GDM1 (cell line): Measurements from ENCODE around the gene RBFOX2.

Experiments used
- DNase-seq: peaks from one replicate; lab custom pipeline; 2025; lab: John Stamatoyannopoulos, UW

RBFOX2 gene

GRCh38 chr22:35930933-35931332 lies 97.7 kb downstream of the RBFOX2 start:
- peak; percentile 31 for DNase-seq

DNA sequence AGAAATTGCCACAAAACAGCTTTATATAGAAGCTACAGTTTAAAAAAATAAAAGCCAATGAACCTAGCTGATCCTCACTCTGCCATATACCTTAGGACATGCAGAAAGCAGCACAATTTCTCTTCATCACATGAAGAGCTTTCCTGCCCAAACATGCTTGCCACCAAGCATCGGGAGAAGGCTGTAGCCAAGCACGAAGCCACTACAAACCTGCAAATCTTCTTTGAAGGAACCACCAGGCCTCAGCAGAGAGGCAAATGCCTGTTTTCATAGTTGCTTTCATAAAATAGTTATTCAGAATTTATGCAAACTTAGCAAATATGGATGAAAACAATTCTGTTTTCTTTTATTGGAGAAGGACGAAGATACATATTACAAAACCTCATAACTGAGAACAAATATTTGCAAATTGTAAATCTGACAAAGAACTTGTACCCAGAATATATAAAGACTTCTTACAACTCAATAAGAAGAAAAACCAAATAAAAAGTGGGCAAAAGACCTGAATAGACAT lies 100.3 kb downstream of the RBFOX2 start:
- no peak for DNase-seq

- DNase-seq, result no peak
Observed at GRCh38 chr22:35923026-35923425, 105.6 kb downstream of the RBFOX2 start.

- peak; percentile 57 for DNase-seq
Observed at GRCh38 chr22:35921777-35922176, 106.8 kb downstream of the RBFOX2 start.

- DNase-seq, result no peak
Observed at GRCh38 chr22:35921044-35921443, 107.6 kb downstream of the RBFOX2 start.

GRCh38 chr22:35919002-35919542 lies 109.6 kb downstream of the RBFOX2 start:
- DNase-seq, result no peak

- no peak for DNase-seq
Observed at GRCh38 chr22:35918456-35918855, 110.2 kb downstream of the RBFOX2 start.

DNA sequence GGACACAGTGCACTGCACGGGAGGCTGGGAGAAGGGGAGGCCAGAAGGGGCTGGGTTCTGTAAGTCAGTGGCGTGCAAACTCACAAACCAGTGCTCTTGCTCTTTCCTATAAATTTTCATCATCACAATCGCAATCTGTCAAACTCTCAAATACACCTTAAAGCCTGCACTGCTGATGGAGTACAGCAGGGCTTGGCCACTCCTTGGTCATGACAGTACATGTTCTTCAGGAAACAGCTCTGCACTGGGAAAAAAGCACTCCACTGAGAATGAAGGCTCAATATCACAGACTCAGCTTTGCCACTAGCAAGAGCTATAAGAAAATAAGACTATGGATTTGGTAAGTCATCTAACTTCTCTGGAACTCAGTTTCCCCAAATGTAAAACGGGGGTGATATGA lies 111.0 kb downstream of the RBFOX2 start:
- no peak for DNase-seq

GRCh38 chr22:35915477-35916013 lies 113.1 kb downstream of the RBFOX2 start:
- no peak for DNase-seq

GRCh38 chr22:35914665-35915476 lies 113.8 kb downstream of the RBFOX2 start:
- DNase-seq, result no peak

DNA sequence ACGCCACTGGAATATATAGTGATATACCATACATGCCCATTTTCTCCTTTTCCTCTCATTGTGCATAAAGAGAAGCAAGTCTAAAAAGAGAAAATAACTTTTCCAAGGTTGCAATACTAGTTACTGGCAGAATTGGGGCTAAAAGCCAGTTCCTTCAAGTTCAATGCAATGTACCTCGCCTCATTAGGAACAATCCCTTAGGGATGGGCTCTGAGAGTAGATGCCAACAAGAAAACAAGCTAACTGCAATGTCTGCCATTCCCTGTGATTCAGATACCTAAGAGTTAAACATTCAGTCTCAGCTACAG lies 114.3 kb downstream of the RBFOX2 start:
- no peak for DNase-seq

DNA sequence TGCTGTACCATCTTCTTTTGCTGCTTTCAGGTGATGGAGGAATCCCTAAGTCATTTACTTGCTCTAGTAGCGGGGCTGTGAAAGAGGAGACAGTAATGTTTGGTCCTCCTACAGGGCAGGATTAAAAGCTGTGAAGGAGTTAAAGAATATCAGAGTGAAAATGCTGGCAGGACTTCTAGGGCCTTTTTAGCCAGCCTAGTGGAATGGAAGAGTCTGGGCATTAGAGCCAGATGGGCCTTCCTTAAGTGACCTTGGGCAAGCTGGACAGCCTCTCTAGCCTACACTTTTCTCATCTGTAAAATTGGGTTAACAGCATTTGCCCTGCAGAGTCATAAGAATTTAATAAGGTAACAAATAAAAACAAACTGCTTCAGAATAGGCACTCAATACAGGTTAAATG lies 114.7 kb downstream of the RBFOX2 start:
- DNase-seq, result no peak

- no peak for DNase-seq
Observed at GRCh38 chr22:35912658-35913057, 116.0 kb downstream of the RBFOX2 start.

DNA sequence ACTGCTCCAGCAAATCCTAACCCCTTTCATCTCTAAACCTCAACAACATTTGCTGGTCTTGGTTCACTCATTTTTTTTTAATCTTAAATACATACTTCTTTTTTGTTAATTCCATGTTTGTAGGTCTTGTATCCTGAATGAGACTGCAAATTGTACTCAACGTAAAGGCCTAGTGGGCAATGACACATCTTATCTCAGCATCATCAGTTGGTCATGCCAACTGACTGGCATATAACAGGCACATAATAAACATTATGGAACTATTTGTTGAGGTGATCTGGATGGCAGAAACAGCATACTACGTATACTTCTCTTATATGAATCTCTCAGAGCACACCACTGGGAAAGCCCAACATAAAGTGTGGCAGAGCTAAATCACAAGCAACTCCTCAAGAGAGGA lies 116.7 kb downstream of the RBFOX2 start:
- DNase-seq, result no peak

- DNase-seq, result no peak
Observed at GRCh38 chr22:35910926-35911325, 117.7 kb downstream of the RBFOX2 start.

- no peak for DNase-seq
Observed at GRCh38 chr22:35910003-35910769, 118.4 kb downstream of the RBFOX2 start.

DNA sequence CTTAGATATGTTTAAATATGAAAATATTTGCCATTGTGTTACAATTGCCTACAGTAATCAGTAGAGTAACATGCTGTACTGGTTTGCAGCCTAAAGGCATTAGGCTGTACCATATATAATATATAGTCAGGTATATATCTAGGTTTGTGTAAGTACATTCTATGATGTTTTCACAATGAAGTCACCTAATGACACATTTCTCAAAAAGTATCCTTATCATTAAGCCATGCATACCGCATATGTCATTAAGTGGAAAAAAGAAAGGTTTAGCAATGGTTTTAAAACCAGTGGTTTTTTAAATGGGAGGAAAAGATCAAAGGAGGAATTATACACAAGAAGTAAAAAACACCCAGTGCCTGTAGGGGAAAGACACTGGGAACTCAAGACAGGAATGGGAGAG lies 122.7 kb downstream of the RBFOX2 start:
- no peak for DNase-seq

GRCh38 chr22:35904752-35905151 lies 123.9 kb downstream of the RBFOX2 start:
- no peak for DNase-seq

- no peak for DNase-seq
Observed at GRCh38 chr22:35904336-35904692, 124.3 kb downstream of the RBFOX2 start.

DNA sequence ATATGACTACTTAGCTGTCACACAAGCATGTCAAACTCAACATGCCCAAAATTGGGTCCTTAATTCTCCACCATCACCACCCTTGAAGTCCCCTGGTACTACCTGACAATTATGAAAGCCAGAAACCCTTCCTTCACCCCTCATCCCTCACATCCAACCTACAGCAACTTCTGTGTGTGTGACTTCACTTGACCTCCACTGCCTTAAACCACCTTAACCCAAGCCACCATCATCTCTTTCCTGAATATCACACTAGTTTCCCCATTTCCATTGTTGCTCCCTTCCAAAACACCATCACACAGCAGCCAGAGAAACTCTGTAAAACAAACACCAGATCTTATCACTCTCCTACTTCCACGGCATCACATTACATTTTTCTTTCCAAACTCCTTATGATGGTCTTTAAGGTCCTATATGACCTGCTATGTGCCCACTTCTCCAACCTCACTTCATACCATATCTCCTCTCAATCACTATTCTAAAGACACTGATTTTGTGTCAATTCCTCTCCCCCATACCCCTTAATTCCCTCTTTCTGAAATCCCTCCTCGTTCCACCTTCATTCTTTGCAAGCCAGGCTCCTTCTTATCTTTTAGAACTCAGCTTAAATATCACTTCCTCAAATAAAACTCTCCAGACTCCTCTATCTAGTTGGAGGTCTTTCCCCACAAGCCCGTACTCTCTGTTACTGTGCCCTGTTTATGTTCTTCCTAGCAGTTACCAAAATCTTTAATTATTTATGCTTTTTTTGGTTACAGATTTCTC lies 124.9 kb downstream of the RBFOX2 start:
- no peak for DNase-seq

DNA sequence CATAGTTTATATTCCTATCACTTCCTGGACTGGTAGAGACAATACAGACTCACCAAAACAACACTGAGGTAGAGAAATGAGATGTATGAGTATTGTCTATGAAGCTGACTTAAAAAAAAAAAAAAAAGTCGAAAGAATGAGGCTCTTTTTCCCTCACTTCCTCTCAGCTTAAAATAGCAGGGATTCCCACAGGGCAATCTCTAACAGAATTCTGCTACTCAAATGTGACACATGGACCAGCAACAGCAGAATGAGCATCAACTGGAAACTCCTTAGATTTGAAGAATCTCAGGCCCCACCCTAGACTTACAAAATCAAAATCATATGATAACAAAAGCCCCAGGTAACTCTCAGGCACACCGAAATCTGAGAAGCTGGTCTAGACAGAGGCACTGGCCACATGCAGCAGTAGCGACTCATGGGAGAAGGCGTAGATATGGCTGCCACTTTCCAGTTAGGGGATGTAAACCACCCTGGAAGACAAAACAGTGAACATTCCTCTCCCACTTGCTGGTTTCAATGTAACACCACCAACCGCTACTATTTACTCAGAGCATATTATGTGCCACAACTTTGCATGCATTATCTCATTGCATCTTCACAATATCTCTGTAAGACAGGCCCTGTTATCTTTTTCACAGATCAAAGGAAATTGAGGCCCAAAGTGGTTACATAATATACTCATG lies 128.0 kb downstream of the RBFOX2 start:
- no peak for DNase-seq

GRCh38 chr22:35899736-35900135 lies 128.9 kb downstream of the RBFOX2 start:
- no peak for DNase-seq
